Lower leg skin (tissue), 4 donors: ENCODE results near the gene HPDL. TPM values are rescaled to one million over a fixed set of nuclear protein-coding genes. Genes with fewer than 3 reads are reported as not detected.

Experiments
- DNase-seq, 2 donors: peaks; one replicate each; pipeline ENCODE4 v3.0.0-alpha.2; 2019; ENCODE audit warnings: low spot score in 2 of 2
- H3K4me3 ChIP-seq: fragments of 200-600 bp; sonication (generic); 2 replicates; pipeline ENCODE4 v1.5.1; 2017; ENCODE audit warnings: mild to moderate bottlenecking, low read depth; ENCODE audit not compliant: poor library complexity, severe bottlenecking
- CTCF ChIP-seq, 3 donors: fragments of 450-650 bp; IDR thresholded peaks; one replicate each; pipeline ENCODE4 v1.5.1; 2016; ENCODE audit warnings: antibody characterized with exemption in 3 of 3, mild to moderate bottlenecking in 3 of 3, moderate library complexity in 2 of 3
- POLR2A ChIP-seq, 2 donors: fragments of 450-650 bp; IDR thresholded peaks; one replicate each; pipeline ENCODE4 v1.6.1; 2016 to 2017; ENCODE audit warnings: antibody characterized with exemption in 2 of 2, mild to moderate bottlenecking in 1 of 2, moderate library complexity in 1 of 2
- WGBS, 2 donors: methylation state at CpG; one replicate each; pipeline ENCODE4 v1.1.5; 2018; 5-methylcytosine and 5-hydroxymethylcytosine counted together
- intact Hi-C: fragments of 100-400 bp; cut with DNase I; formaldehyde crosslinking; loops from one replicate; pipeline ENCODE4 v1.15.0; 2023; ENCODE audit warnings: low total_unique reads
- total RNA-seq, 4 donors: library from RNA; depleted of rRNA; stranded (reverse); fragments of >200 nt; gene quantifications; one replicate each; pipeline ENCODE4 v1.1.0, GENCODE V29; 2016

HPDL gene
- total RNA-seq, 4 donors from 2014 or later, result 0.34 to 0.91 (median 0.63) TPM

GRCh38 chr1:45351508-45351907 lies 24.8 kb downstream of the HPDL start:
- TF ChIP-seq POLR2A (IDR thresholded peaks at IDR 0.05), result no peak
- TF ChIP-seq CTCF (IDR thresholded peaks at IDR 0.05), result no peak
- intact Hi-C loops, result no loop called here
- no peak overlapping the region for H3K4me3 ChIP-seq
- DNase-seq, result peak in 1 of 2 donors; percentile 12
- 90 to 94% methylated on average over 5 of the region's 5 CpGs for WGBS, 2 donors

GRCh38 chr1:45353685-45354084 lies 27.0 kb downstream of the HPDL start:
- H3K4me3 ChIP-seq, result no peak overlapping the region
- peak in 1 of 2 donors; percentile 39 for DNase-seq
- 70 to 87% methylated on average over 2 of the region's 2 CpGs for WGBS, 2 donors
- intact Hi-C loops, result no loop called here
- TF ChIP-seq POLR2A (IDR thresholded peaks at IDR 0.05) (no peak), CTCF (IDR thresholded peaks at IDR 0.05) (no peak)

- 91 to 99% methylated on average over 4 of the region's 4 CpGs for WGBS, 2 donors
- H3K4me3 ChIP-seq, result no peak overlapping the region
- intact Hi-C loops, result loop anchor here (5.0 kb wide), 1 partner anchor 212 kb away; no protein-coding TSS in a partner anchor
- peak in 1 of 2 donors; percentile 36 for DNase-seq
- TF ChIP-seq POLR2A (IDR thresholded peaks at IDR 0.05), result no peak
- TF ChIP-seq CTCF (IDR thresholded peaks at IDR 0.05), result no peak
Observed at GRCh38 chr1:45354838-45355237, 28.1 kb downstream of the HPDL start.

- intact Hi-C loops, result loop anchor here (5.0 kb wide), 1 partner anchor 212 kb away; no protein-coding TSS in a partner anchor
- WGBS, 2 donors, result 59 to 64% methylated on average over 2 of the region's 2 CpGs
- no peak for DNase-seq
- TF ChIP-seq CTCF (IDR thresholded peaks at IDR 0.05) (no peak), POLR2A (IDR thresholded peaks at IDR 0.05) (no peak)
- H3K4me3 ChIP-seq, result no peak overlapping the region
Observed at GRCh38 chr1:45355683-45356082, 29.0 kb downstream of the HPDL start.

GRCh38 chr1:45356186-45356585 lies 29.5 kb downstream of the HPDL start:
- TF ChIP-seq CTCF (IDR thresholded peaks at IDR 0.05) (no peak), POLR2A (IDR thresholded peaks at IDR 0.05) (no peak)
- no peak overlapping the region for H3K4me3 ChIP-seq
- WGBS, 2 donors, result 65 to 75% methylated on average over 4 of the region's 4 CpGs
- intact Hi-C loops, result loop anchor here (5.0 kb wide), 1 partner anchor 211 kb away; no protein-coding TSS in a partner anchor
- peak in 1 of 2 donors; percentile 15 for DNase-seq
